HG03139 (cell line): ENCODE data around the gene NFRKB.
"Not testable (repeated sequence)": the region's sequence is repeated elsewhere in the genome, so short reads cannot be mapped to it uniquely, and the experiment has no call there.

ENCODE experiments used
- ATAC-seq: cut with Tn5 transposase; IDR thresholded peaks from one replicate; pipeline ENCODE4 v1.9.1; 2021; ENCODE audit not compliant: unreplicated experiment

NFRKB gene

GRCh38 chr11:129894278-129895125 lies 876 bp downstream of the NFRKB start:
- peak; percentile 16 for ATAC-seq

- ATAC-seq: no peak
These were observed 6.9 kb downstream of the NFRKB start for GRCh38 chr11:129888451-129888850.

GRCh38 chr11:129885381-129885780 lies 10.0 kb downstream of the NFRKB start:
- no peak for ATAC-seq

- no peak for ATAC-seq
These were observed 10.8 kb downstream of the NFRKB start for GRCh38 chr11:129884581-129884980.

- ATAC-seq: peak; percentile 71
These were observed 13.7 kb downstream of the NFRKB start for GRCh38 chr11:129881570-129882170.

- ATAC-seq: no peak
These were observed 15.1 kb downstream of the NFRKB start for GRCh38 chr11:129880311-129880710.

- ATAC-seq: no peak
These were observed 23.5 kb downstream of the NFRKB start for GRCh38 chr11:129871914-129872313.

- ATAC-seq: not testable (repeated sequence)
These were observed 26.8 kb downstream of the NFRKB start for GRCh38 chr11:129868626-129869025.

GRCh38 chr11:129866311-129866710 lies 29.1 kb downstream of the NFRKB start:
- no peak for ATAC-seq

GRCh38 chr11:129865701-129866100 lies 29.7 kb downstream of the NFRKB start:
- no peak for ATAC-seq

GRCh38 chr11:129864811-129865210 lies 30.6 kb downstream of the NFRKB start:
- no peak for ATAC-seq

- ATAC-seq: no peak
These were observed 33.5 kb downstream of the NFRKB start for GRCh38 chr11:129861702-129862522.

- no peak for ATAC-seq
These were observed 39.3 kb downstream of the NFRKB start for GRCh38 chr11:129856036-129856435.

GRCh38 chr11:129855086-129855485 lies 40.3 kb downstream of the NFRKB start:
- no peak for ATAC-seq

GRCh38 chr11:129854232-129854805 lies 41.1 kb downstream of the NFRKB start:
- no peak for ATAC-seq

- no peak for ATAC-seq
These were observed 41.7 kb downstream of the NFRKB start for GRCh38 chr11:129853518-129854231.

- ATAC-seq: no peak
These were observed 43.1 kb downstream of the NFRKB start for GRCh38 chr11:129852125-129852740.

GRCh38 chr11:129849447-129850130 lies 45.8 kb downstream of the NFRKB start:
- ATAC-seq: no peak

- ATAC-seq: not testable (repeated sequence)
These were observed 48.0 kb downstream of the NFRKB start for GRCh38 chr11:129847361-129847760.
